A172 (cell line): ENCODE results near the gene PRRC2B. TPM values are rescaled to one million over a fixed set of nuclear protein-coding genes. Genes with fewer than 3 reads are reported as not detected.
"Not testable (repeated sequence)": the region's sequence is repeated elsewhere in the genome, so short reads cannot be mapped to it uniquely, and the experiment has no call there.

Experiments
- DNase-seq: peaks from one replicate; pipeline ENCODE4 v3.0.0-alpha.2; 2015; ENCODE audit warnings: low spot score
- total RNA-seq: library from RNA; depleted of rRNA; stranded (reverse); fragments of >200 nt; shearing (Covaris generic); gene quantifications from 2 replicates; pipeline ENCODE4 v1.2.3, GENCODE V29; 2014

PRRC2B gene
- total RNA-seq, 1 experiment from 2014 or later: 49.1 TPM

- no peak for DNase-seq
Observed at GRCh38 chr9:131485206-131485605, 91.3 kb downstream of the PRRC2B start.

GRCh38 chr9:131485728-131486422 is 92.0 kb downstream of the PRRC2B start:
- no peak for DNase-seq

GRCh38 chr9:131487001-131487400 is 93.1 kb downstream of the PRRC2B start:
- no peak for DNase-seq

GRCh38 chr9:131487621-131488031 is 93.7 kb downstream of the PRRC2B start:
- DNase-seq: no peak

- no peak for DNase-seq
Observed at GRCh38 chr9:131490514-131490913, 96.6 kb downstream of the PRRC2B start.

- DNase-seq: no peak
Observed at GRCh38 chr9:131491001-131491710, 97.3 kb downstream of the PRRC2B start.

GRCh38 chr9:131492070-131492469 is 98.2 kb downstream of the PRRC2B start:
- DNase-seq: no peak

- DNase-seq: no peak
Observed at GRCh38 chr9:131494296-131494870, 100.5 kb downstream of the PRRC2B start.

GRCh38 chr9:131495785-131496184 is 101.9 kb downstream of the PRRC2B start:
- DNase-seq: no peak

- DNase-seq: no peak
Observed at GRCh38 chr9:131496844-131497405, 103.0 kb downstream of the PRRC2B start.

- DNase-seq: no peak
Observed at GRCh38 chr9:131499254-131499767, 105.4 kb downstream of the PRRC2B start.

- no peak for DNase-seq
Observed at GRCh38 chr9:131500377-131500776, 106.5 kb downstream of the PRRC2B start.

- DNase-seq: peak; percentile 39
Observed at GRCh38 chr9:131500939-131501541, 107.2 kb downstream of the PRRC2B start.

- DNase-seq: peak; percentile 43
Observed at GRCh38 chr9:131502781-131503625, 109.1 kb downstream of the PRRC2B start, which contains the start of gene POMT1. Gene POMT1 (plus strand): TSS chr9:131502918. CDS start chr9:131504219, 1,301 bp downstream.

- DNase-seq: peak; percentile 19
Observed at GRCh38 chr9:131503626-131504465, 110.0 kb downstream of the PRRC2B start.

GRCh38 chr9:131505012-131505411 is 111.1 kb downstream of the PRRC2B start:
- no peak for DNase-seq

GRCh38 chr9:131511416-131511815 is 117.5 kb downstream of the PRRC2B start:
- no peak for DNase-seq

GRCh38 chr9:131511880-131512279 is 118.0 kb downstream of the PRRC2B start:
- DNase-seq: no peak

GRCh38 chr9:131513177-131513576 is 119.3 kb downstream of the PRRC2B start:
- DNase-seq: no peak

- DNase-seq: not testable (repeated sequence)
Observed at GRCh38 chr9:131515559-131516031, 121.7 kb downstream of the PRRC2B start.
